Duodenal mucosa (tissue), 2 donors: ENCODE measurements around the gene CEP85.
"Not testable (repeated sequence)": the region's sequence is repeated elsewhere in the genome, so short reads cannot be mapped to it uniquely, and the experiment has no call there.

ENCODE experiments used
- H3K27ac ChIP-seq: one replicate; pipeline ENCODE4 v1.7.0; 2013; ENCODE audit warnings: low read depth, low read length
- H3K27me3 ChIP-seq, 2 donors: one replicate each; pipeline ENCODE4 v1.7.0; 2013; ENCODE audit warnings: low read length in 2 of 2, control low read depth in 1 of 2; ENCODE audit not compliant: insufficient read depth in 2 of 2, control insufficient read depth in 1 of 2
- H3K36me3 ChIP-seq, 2 donors: one replicate each; pipeline ENCODE4 v1.7.0; 2013; ENCODE audit warnings: low read length in 2 of 2, control low read depth in 1 of 2; ENCODE audit not compliant: insufficient read depth in 2 of 2, control insufficient read depth in 1 of 2
- H3K4me1 ChIP-seq, 2 donors: one replicate each; pipeline ENCODE4 v1.7.0; 2013; ENCODE audit warnings: low read length in 2 of 2, control low read depth in 1 of 2; ENCODE audit not compliant: insufficient read depth in 2 of 2, control insufficient read depth in 1 of 2
- H3K4me3 ChIP-seq, 2 donors: one replicate each; pipeline ENCODE4 v1.7.0; 2013; ENCODE audit warnings: low read length in 2 of 2, low read depth in 1 of 2
- H3K9ac ChIP-seq, 2 donors: one replicate each; pipeline ENCODE4 v1.7.0; 2013; ENCODE audit warnings: low read length in 2 of 2, low read depth in 1 of 2
- H3K9me3 ChIP-seq, 2 donors: one replicate each; pipeline ENCODE4 v1.7.0; 2013; ENCODE audit warnings: low read length in 2 of 2, control low read depth in 1 of 2; ENCODE audit not compliant: control insufficient read depth in 1 of 2

The CEP85 gene

GRCh38 chr1:26220199-26220912, 13.6 kb upstream of the CEP85 start:
- no peaks in the 10 kb centered on the region for H3K36me3 ChIP-seq
- H3K27ac ChIP-seq, result no peak overlapping the region
- H3K9ac ChIP-seq, result no peak overlapping the region
- peaks cover 3 to 6% of the 10 kb centered on the region in 2 donors for H3K27me3 ChIP-seq
- no peaks in the 10 kb centered on the region for H3K9me3 ChIP-seq
- H3K4me1 ChIP-seq, result peaks cover 0 to 7% of the 10 kb centered on the region in 2 donors
- H3K4me3 ChIP-seq, result no peak overlapping the region

- Histone ChIP-seq H3K4me1 (peaks cover 0 to 7% of the 10 kb centered on the region in 2 donors), H3K9me3 (no peaks in the 10 kb centered on the region), H3K27ac (no peak overlapping the region), H3K27me3 (peaks cover 3 to 6% of the 10 kb centered on the region in 2 donors), H3K4me3 (no peak overlapping the region), H3K36me3 (no peaks in the 10 kb centered on the region), H3K9ac (no peak overlapping the region)
Observed at GRCh38 chr1:26221094-26221493, 12.9 kb upstream of the CEP85 start.

GRCh38 chr1:26224606-26225005, 9.4 kb upstream of the CEP85 start:
- H3K4me3 ChIP-seq, result peak overlapping the region; percentile 69 to 77
- H3K27me3 ChIP-seq, result peaks cover 3 to 14% of the 10 kb centered on the region in 2 donors
- no peak overlapping the region for H3K27ac ChIP-seq
- no peaks in the 10 kb centered on the region for H3K36me3 ChIP-seq
- no peaks in the 10 kb centered on the region for H3K9me3 ChIP-seq
- H3K9ac ChIP-seq, result peak overlapping the region in 1 of 2 donors; percentile 43
- peaks cover 0 to 7% of the 10 kb centered on the region in 2 donors for H3K4me1 ChIP-seq

- no peak overlapping the region for H3K27ac ChIP-seq
- peaks cover 0 to 7% of the 10 kb centered on the region in 2 donors for H3K4me1 ChIP-seq
- peak overlapping the region; percentile 69 to 77 for H3K4me3 ChIP-seq
- H3K9ac ChIP-seq, result peak overlapping the region; percentile 52 to 60
- H3K27me3 ChIP-seq, result peaks cover 0 to 13% of the 10 kb centered on the region in 2 donors
- no peaks in the 10 kb centered on the region for H3K9me3 ChIP-seq
- H3K36me3 ChIP-seq, result no peaks in the 10 kb centered on the region
Observed at GRCh38 chr1:26225033-26225831, 8.8 kb upstream of the CEP85 start.

- not testable (repeated sequence) for H3K9me3 ChIP-seq, H3K9ac ChIP-seq, H3K36me3 ChIP-seq
Observed at GRCh38 chr1:26230682-26231081, 3.3 kb upstream of the CEP85 start.

GRCh38 chr1:26234644-26235370, 807 bp downstream of the CEP85 start:
- Histone ChIP-seq H3K4me3 (peak overlapping the region; percentile 93 to 95), H3K4me1 (peaks cover 17 to 18% of the 10 kb centered on the region in 2 donors), H3K9me3 (no peaks in the 10 kb centered on the region), H3K27ac (peak overlapping the region; percentile 79), H3K27me3 (no peaks in the 10 kb centered on the region), H3K36me3 (no peaks in the 10 kb centered on the region), H3K9ac (peak overlapping the region; percentile 93 to 98)

More at GRCh38 chr1:26230682-26231081, 3.3 kb upstream of the CEP85 start:
- H3K27me3 ChIP-seq, H3K4me3 ChIP-seq, H3K27ac ChIP-seq: not testable (repeated sequence)
- H3K4me1 ChIP-seq, result peaks cover 10 to 13% of the 10 kb centered on the region in 2 donors

- Histone ChIP-seq H3K4me1 (peaks cover 17 to 18% of the 10 kb centered on the region in 2 donors), H3K27ac (no peak overlapping the region), H3K9ac (no peak overlapping the region), H3K27me3 (no peaks in the 10 kb centered on the region), H3K4me3 (no peak overlapping the region), H3K9me3 (no peaks in the 10 kb centered on the region), H3K36me3 (peaks cover 0 to 4% of the 10 kb centered on the region in 2 donors)
Observed at GRCh38 chr1:26237230-26237966, 3.4 kb downstream of the CEP85 start.

GRCh38 chr1:26239936-26240335, 5.9 kb downstream of the CEP85 start:
- Histone ChIP-seq H3K4me1 (peaks cover 9 to 12% of the 10 kb centered on the region in 2 donors), H3K9me3 (no peaks in the 10 kb centered on the region), H3K27me3 (no peaks in the 10 kb centered on the region), H3K4me3 (no peak overlapping the region), H3K27ac (no peak overlapping the region), H3K9ac (no peak overlapping the region), H3K36me3 (peaks cover 0 to 14% of the 10 kb centered on the region in 2 donors)

GRCh38 chr1:26252718-26253117, 18.7 kb downstream of the CEP85 start:
- Histone ChIP-seq H3K27me3 (no peaks in the 10 kb centered on the region), H3K9ac (no peak overlapping the region), H3K36me3 (peaks cover under 1 to 27% of the 10 kb centered on the region in 2 donors), H3K9me3 (no peaks in the 10 kb centered on the region), H3K4me1 (no peaks in the 10 kb centered on the region), H3K4me3 (no peak overlapping the region), H3K27ac (no peak overlapping the region)
